ENCODE data around the gene SLCO4A1.

DNA sequence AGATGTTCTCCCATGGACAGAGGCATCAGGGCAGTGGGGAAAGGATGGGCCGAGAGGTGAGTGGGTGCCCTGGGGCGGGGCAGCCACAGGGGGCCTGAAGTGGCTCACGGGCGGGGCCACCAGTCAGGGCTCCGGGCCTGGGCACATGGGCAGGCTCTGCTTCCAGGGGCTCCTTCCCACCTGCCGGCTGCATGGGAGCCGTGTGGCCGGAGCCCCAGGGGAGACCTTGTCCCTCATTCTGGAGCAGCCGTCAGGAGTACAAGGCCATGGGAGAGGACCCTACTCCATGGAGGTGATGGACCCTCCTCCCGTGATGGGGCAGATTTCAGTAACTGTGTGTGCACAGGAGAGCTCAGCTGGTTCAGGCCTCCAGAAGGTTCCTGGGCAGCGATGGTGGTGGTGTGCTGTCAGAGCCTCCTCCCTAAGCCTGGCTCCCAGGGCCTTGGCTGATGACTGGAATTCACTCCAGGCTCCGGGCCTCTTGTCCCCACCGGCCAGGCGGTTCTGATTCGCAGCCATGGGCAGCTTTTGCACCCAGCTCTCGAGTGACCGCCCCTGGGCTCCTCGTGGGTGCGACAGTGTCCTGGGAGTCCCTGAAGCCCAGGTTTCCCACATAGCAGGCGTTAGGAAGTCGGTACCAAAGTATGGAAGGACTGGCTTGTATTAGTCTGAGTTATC, 6.2 kb downstream of the SLCO4A1 start:
- no peak for TF ChIP-seq CTCF (IDR thresholded peaks at IDR 0.05; ENCODE audit: extremely low read depth in 1 of 2, insufficient read depth in 1 of 2, low read depth in 1 of 2, low read length in 2 of 2)
- TF ChIP-seq POLR2A (IDR thresholded peaks at IDR 0.05; ENCODE audit: low read depth, low read length): no peak
- no peak for TF ChIP-seq EZH2 (IDR thresholded peaks at IDR 0.05; ENCODE audit: borderline replicate concordance, low read depth, low read length, severe bottlenecking)
- no peak for TF ChIP-seq POLR2AphosphoS5 (IDR thresholded peaks at IDR 0.05; ENCODE audit: insufficient read depth, low read depth, low read length)
- TF ChIP-seq, protein P1, sequence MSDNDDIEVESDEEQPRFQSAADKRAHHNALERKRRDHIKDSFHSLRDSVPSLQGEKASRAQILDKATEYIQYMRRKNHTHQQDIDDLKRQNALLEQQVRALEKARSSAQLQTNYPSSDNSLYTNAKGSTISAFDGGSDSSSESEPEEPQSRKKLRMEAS (IDR thresholded peaks at IDR 0.05; ENCODE audit: insufficient read depth, insufficient read length): no peak
